GM12801 (cell line): Measurements from ENCODE around the gene ULBP2.

Experiments used
- CTCF ChIP-seq: IDR thresholded peaks from one replicate; pipeline ENCODE4 v1.5.1; 2011; ENCODE audit warnings: control low read depth; ENCODE audit not compliant: insufficient read length; ENCODE audit errors: extremely low read depth

ULBP2 gene

GRCh38 chr6:149913085-149913484 lies 28.7 kb upstream of the ULBP2 start:
- TF ChIP-seq CTCF = no peak

- TF ChIP-seq CTCF = no peak
Measured at GRCh38 chr6:149913540-149914240, 28.1 kb upstream of the ULBP2 start.

- no peak for TF ChIP-seq CTCF
Measured at GRCh38 chr6:149915970-149916865, 25.6 kb upstream of the ULBP2 start.

GRCh38 chr6:149917679-149918078 lies 24.1 kb upstream of the ULBP2 start:
- TF ChIP-seq CTCF = no peak

GRCh38 chr6:149918151-149918905 lies 23.5 kb upstream of the ULBP2 start:
- no peak for TF ChIP-seq CTCF

- no peak for TF ChIP-seq CTCF
Measured at GRCh38 chr6:149919834-149920225, 22.0 kb upstream of the ULBP2 start.

GRCh38 chr6:149921361-149921760 lies 20.5 kb upstream of the ULBP2 start:
- TF ChIP-seq CTCF = no peak
